HepG2 (cell line): Measurements from ENCODE around the gene SNHG17. TPM values are rescaled to one million over a fixed set of nuclear protein-coding genes. Genes with fewer than 3 reads are reported as not detected.

ENCODE experiments used
- ATF3 ChIP-seq: sonication (generic); formaldehyde crosslinking; IDR thresholded peaks from 2 replicates; pipeline ENCODE4 v1.4.0; 2020; ENCODE audit warnings: missing genetic modification reagents
- CBX1 ChIP-seq: IDR thresholded peaks from one replicate; pipeline ENCODE4 v1.6.1; 2016; ENCODE audit warnings: antibody characterized with exemption, low read depth
- CENPX ChIP-seq: sonication (generic); formaldehyde crosslinking; IDR thresholded peaks from 2 replicates; pipeline ENCODE4 v1.9.0; 2021; ENCODE audit warnings: mild to moderate bottlenecking, missing genetic modification reagents, moderate library complexity
- CSRNP1 ChIP-seq: sonication (generic); formaldehyde crosslinking; IDR thresholded peaks from 2 replicates; pipeline ENCODE4 v1.8.1; 2023; ENCODE audit warnings: mild to moderate bottlenecking, missing genetic modification reagents
- HBP1 ChIP-seq: IDR thresholded peaks from 2 replicates; pipeline ENCODE4 v1.6.1; 2016; ENCODE audit warnings: low read depth, control low read depth
- HCFC1 ChIP-seq: fragments of 150-350 bp; IDR thresholded peaks from 2 replicates; pipeline ENCODE4 v1.6.1; 2014; ENCODE audit warnings: low read depth, low read length
- IKZF1 ChIP-seq: fragments of 450-650 bp; IDR thresholded peaks from 2 replicates; pipeline ENCODE4 v1.7.1; 2016
- MEIS1 ChIP-seq: sonication (generic); formaldehyde crosslinking; IDR thresholded peaks from 2 replicates; pipeline ENCODE4 v1.9.0; 2021; ENCODE audit warnings: mild to moderate bottlenecking, missing genetic modification reagents, moderate library complexity, borderline replicate concordance
- MTA1 ChIP-seq: sonication (generic); formaldehyde crosslinking; IDR thresholded peaks from 2 replicates; pipeline ENCODE4 v1.4.0; 2020; ENCODE audit warnings: missing genetic modification reagents, mild to moderate bottlenecking, borderline replicate concordance
- RERE ChIP-seq: IDR thresholded peaks from 2 replicates; pipeline ENCODE4 v1.6.1; 2016; ENCODE audit warnings: low read depth, missing genetic modification reagents, missing compliant biosample characterization
- SMARCE1 ChIP-seq: fragments of 450-650 bp; IDR thresholded peaks from 2 replicates; pipeline ENCODE4 v1.6.1; 2017; ENCODE audit warnings: borderline replicate concordance
- SOX13 ChIP-seq, 3 experiments: fragments of 450-650 bp in 1 of 3; sonication (generic) in 1 of 3; formaldehyde crosslinking in 1 of 3; IDR thresholded peaks in 2 of 3; conservative IDR thresholded peaks in 1 of 3; 2 replicates each; pipeline versions ENCODE4 v1.5.0 to v1.6.1; 2016 to 2020; ENCODE audit warnings: antibody characterized with exemption in 1 of 3, mild to moderate bottlenecking in 1 of 3, missing compliant biosample characterization in 1 of 3, missing genetic modification reagents in 1 of 3, moderate library complexity in 1 of 3
- ZFP1 ChIP-seq: IDR thresholded peaks from 2 replicates; pipeline ENCODE4 v1.6.1; 2016
- ZMAT5 ChIP-seq: sonication (generic); formaldehyde crosslinking; IDR thresholded peaks from 2 replicates; pipeline ENCODE4 v1.5.0; 2020; ENCODE audit warnings: mild to moderate bottlenecking, low read depth, missing genetic modification reagents, borderline replicate concordance
- ZNF577 ChIP-seq: sonication (generic); formaldehyde crosslinking; IDR thresholded peaks from 2 replicates; pipeline ENCODE4 v1.4.0; 2020; ENCODE audit warnings: mild to moderate bottlenecking, low read depth, missing genetic modification reagents, borderline replicate concordance
- ZNF614 ChIP-seq: IDR thresholded peaks from 2 replicates; pipeline ENCODE4 v1.6.1; 2018; ENCODE audit warnings: missing biosample characterization, missing genetic modification reagents, inconsistent platforms, borderline replicate concordance
- ZNF619 ChIP-seq: sonication (generic); formaldehyde crosslinking; IDR thresholded peaks from 2 replicates; pipeline ENCODE4 v1.4.0; 2020; ENCODE audit warnings: mild to moderate bottlenecking, missing genetic modification reagents
- ZNF670 ChIP-seq: sonication (generic); formaldehyde crosslinking; IDR thresholded peaks from 2 replicates; pipeline ENCODE4 v1.8.0; 2022; ENCODE audit warnings: mild to moderate bottlenecking, missing genetic modification reagents, borderline replicate concordance
- ZNF780A ChIP-seq: sonication (generic); formaldehyde crosslinking; IDR thresholded peaks from 2 replicates; pipeline ENCODE4 v1.8.0; 2022; ENCODE audit warnings: mild to moderate bottlenecking, missing genetic modification reagents, moderate library complexity
- ZNF792 ChIP-seq: IDR thresholded peaks from 2 replicates; pipeline ENCODE4 v1.6.1; 2016
- polyA plus RNA-seq, 8 experiments: library from polyadenylated mRNA; depleted of rRNA in 3 of 8; stranded (reverse) in 7 of 8; unstranded in 1 of 8; fragments of >200 nt; fragmentation: Illumina TruSeq in 4 of 8; extraction: Trizol in 4 of 8; gene quantifications; 2 replicates each; pipeline versions ENCODE4 v1.2.1 to v1.2.3, GENCODE V29; 2011 to 2016; ENCODE audit warnings: low read depth in 4 of 8, missing spikeins in 1 of 8, mixed read lengths in 1 of 8; ENCODE audit not compliant: insufficient read depth in 1 of 8
- total RNA-seq, 5 experiments: library from RNA; depleted of rRNA; stranded (reverse); fragments of >200 nt; fragmentation: Illumina TruSeq; extraction: Trizol; gene quantifications; 2 replicates each; pipeline ENCODE4 v1.2.3, GENCODE V29; 2016; ENCODE audit warnings: low read depth in 1 of 5

Gene SNHG17
- total and polyA plus RNA-seq, 2 of the 13 experiments (the other 11 are each of a cell fraction or from before 2014, with no cell fraction given): 26.2 to 41.2 TPM

GRCh38 chr20:38446441-38447209, 11.5 kb upstream of the SNHG17 start (continued):
- TF ChIP-seq CSRNP1 (CRISPR knock-in tag) (peak; percentile 96; the same call in 1 of the 2 replicates), ZNF670 (CRISPR knock-in tag) (peak; percentile 99), SOX13 (IDR thresholded peaks at IDR 0.05) (no peak; the same call in 1 of the 2 replicates), SOX13 (CRISPR knock-in tag; conservative IDR thresholded peaks at IDR 0.05 in 1 of 2, IDR thresholded peaks at IDR 0.05 in 1 of 2) (peak in 1 of 2 experiments; percentile 77; a peak in 2 of 4 replicates), ZNF619 (peak; percentile 97; the same call in 1 of the 2 replicates), ZNF577 (CRISPR knock-in tag) (peak; percentile 89; the same call in 1 of the 2 replicates), HCFC1 (peak; percentile 81), IKZF1 (no peak), MEIS1 (CRISPR knock-in tag) (peak; percentile 73; the same call in 1 of the 2 replicates), ZNF614 (CRISPR knock-in tag) (peak; percentile 99), MTA1 (CRISPR knock-in tag) (peak; percentile 89; the same call in 1 of the 2 replicates), CBX1 (peak; percentile 99), ZNF780A (no peak), SMARCE1 (no peak), ZNF792 (CRISPR knock-in tag) (peak; percentile 98), ZMAT5 (no peak), RERE (CRISPR knock-in tag) (peak; percentile 46; the same call in 1 of the 2 replicates), ATF3 (CRISPR knock-in tag) (peak; percentile 81; the same call in 1 of the 2 replicates), ZFP1 (CRISPR knock-in tag) (peak; percentile 97), CENPX (CRISPR knock-in tag) (no peak), HBP1 (CRISPR knock-in tag) (peak; percentile 99)
